HUES48 (cell line): Measurements from ENCODE around the gene BAHCC1.

Experiments
- H3K27ac ChIP-seq: one replicate; pipeline ENCODE4 v1.7.0; 2013; ENCODE audit warnings: low read depth, low read length, inconsistent platforms
- H3K27me3 ChIP-seq: 2 replicates; pipeline ENCODE4 v1.6.1; 2013; ENCODE audit warnings: mild to moderate bottlenecking, low read length; ENCODE audit not compliant: control insufficient read depth, insufficient read depth
- H3K36me3 ChIP-seq: 2 replicates; pipeline ENCODE4 v1.6.1; 2013; ENCODE audit warnings: low read length; ENCODE audit not compliant: control insufficient read depth, insufficient read depth
- H3K4me1 ChIP-seq: 2 replicates; pipeline ENCODE4 v1.6.1; 2013; ENCODE audit warnings: mild to moderate bottlenecking, low read length; ENCODE audit not compliant: control insufficient read depth, insufficient read depth
- H3K4me3 ChIP-seq: 2 replicates; pipeline ENCODE4 v1.5.1; 2013; ENCODE audit warnings: mild to moderate bottlenecking, low read depth, low read length
- H3K9ac ChIP-seq: 2 replicates; pipeline ENCODE4 v1.6.1; 2013; ENCODE audit warnings: mild to moderate bottlenecking, low read depth, low read length, moderate library complexity
- H3K9me3 ChIP-seq: 2 replicates; pipeline ENCODE4 v1.6.1; 2013; ENCODE audit warnings: low read length; ENCODE audit not compliant: control insufficient read depth, insufficient read depth

BAHCC1 gene

GRCh38 chr17:81471818-81472456, 76.7 kb downstream of the BAHCC1 start:
- Histone ChIP-seq H3K4me3 (no peak overlapping the region), H3K4me1 (no peaks in the 10 kb centered on the region), H3K9ac (no peak overlapping the region), H3K9me3 (no peaks in the 10 kb centered on the region), H3K36me3 (no peaks in the 10 kb centered on the region), H3K27ac (no peak overlapping the region), H3K27me3 (no peaks in the 10 kb centered on the region)

- Histone ChIP-seq H3K4me1 (no peaks in the 10 kb centered on the region), H3K9me3 (no peaks in the 10 kb centered on the region), H3K27me3 (no peaks in the 10 kb centered on the region; the same call in 1 of the 2 replicates), H3K4me3 (no peak overlapping the region), H3K9ac (no peak overlapping the region), H3K27ac (no peak overlapping the region), H3K36me3 (no peaks in the 10 kb centered on the region)
Observed at GRCh38 chr17:81473019-81473418, 77.8 kb downstream of the BAHCC1 start.

- H3K9ac ChIP-seq: no peak overlapping the region
- H3K36me3 ChIP-seq: no peaks in the 10 kb centered on the region
- H3K27ac ChIP-seq: no peak overlapping the region
- H3K9me3 ChIP-seq: no peaks in the 10 kb centered on the region
- no peak overlapping the region for H3K4me3 ChIP-seq
- no peaks in the 10 kb centered on the region for H3K4me1 ChIP-seq
- peaks cover under 1% of the 10 kb centered on the region; the same call in 1 of the 2 replicates for H3K27me3 ChIP-seq
Observed at GRCh38 chr17:81474958-81475357, 79.7 kb downstream of the BAHCC1 start.

- Histone ChIP-seq H3K4me1 (no peaks in the 10 kb centered on the region), H3K27ac (no peak overlapping the region), H3K9ac (no peak overlapping the region), H3K9me3 (no peaks in the 10 kb centered on the region), H3K27me3 (peaks cover 12% of the 10 kb centered on the region), H3K4me3 (no peak overlapping the region), H3K36me3 (no peaks in the 10 kb centered on the region)
Observed at GRCh38 chr17:81476097-81476496, 80.8 kb downstream of the BAHCC1 start.

GRCh38 chr17:81476635-81477034, 81.4 kb downstream of the BAHCC1 start:
- no peak overlapping the region for H3K4me3 ChIP-seq
- H3K27ac ChIP-seq: no peak overlapping the region
- peaks cover 14% of the 10 kb centered on the region for H3K27me3 ChIP-seq
- no peaks in the 10 kb centered on the region for H3K4me1 ChIP-seq
- no peaks in the 10 kb centered on the region for H3K9me3 ChIP-seq
- no peaks in the 10 kb centered on the region for H3K36me3 ChIP-seq
- H3K9ac ChIP-seq: no peak overlapping the region

- H3K27ac ChIP-seq: no peak overlapping the region
- no peaks in the 10 kb centered on the region for H3K9me3 ChIP-seq
- H3K27me3 ChIP-seq: peaks cover 19% of the 10 kb centered on the region
- H3K4me3 ChIP-seq: no peak overlapping the region
- H3K36me3 ChIP-seq: no peaks in the 10 kb centered on the region
- no peaks in the 10 kb centered on the region for H3K4me1 ChIP-seq
- H3K9ac ChIP-seq: no peak overlapping the region
Observed at GRCh38 chr17:81477173-81477572, 81.9 kb downstream of the BAHCC1 start.

- Histone ChIP-seq H3K27ac (no peak overlapping the region), H3K9ac (no peak overlapping the region), H3K9me3 (no peaks in the 10 kb centered on the region), H3K4me1 (no peaks in the 10 kb centered on the region), H3K4me3 (no peak overlapping the region), H3K27me3 (peaks cover 28% of the 10 kb centered on the region), H3K36me3 (no peaks in the 10 kb centered on the region)
Observed at GRCh38 chr17:81478119-81478518, 82.9 kb downstream of the BAHCC1 start.

GRCh38 chr17:81479175-81480071, 84.2 kb downstream of the BAHCC1 start:
- H3K9ac ChIP-seq: no peak overlapping the region
- no peaks in the 10 kb centered on the region for H3K4me1 ChIP-seq
- no peak overlapping the region for H3K27ac ChIP-seq
- no peaks in the 10 kb centered on the region for H3K9me3 ChIP-seq
- peaks cover 38% of the 10 kb centered on the region for H3K27me3 ChIP-seq
- no peaks in the 10 kb centered on the region for H3K36me3 ChIP-seq
- no peak overlapping the region for H3K4me3 ChIP-seq

GRCh38 chr17:81480140-81481072, 85.1 kb downstream of the BAHCC1 start:
- peaks cover 3% of the 10 kb centered on the region; the same call in 1 of the 2 replicates for H3K4me1 ChIP-seq
- H3K4me3 ChIP-seq: no peak overlapping the region
- no peak overlapping the region for H3K9ac ChIP-seq
- peaks cover 42% of the 10 kb centered on the region for H3K27me3 ChIP-seq
- no peak overlapping the region for H3K27ac ChIP-seq
- H3K36me3 ChIP-seq: no peaks in the 10 kb centered on the region
- no peaks in the 10 kb centered on the region for H3K9me3 ChIP-seq

- peaks cover 3% of the 10 kb centered on the region; the same call in 1 of the 2 replicates for H3K4me1 ChIP-seq
- no peaks in the 10 kb centered on the region for H3K9me3 ChIP-seq
- H3K36me3 ChIP-seq: no peaks in the 10 kb centered on the region
- no peak overlapping the region for H3K9ac ChIP-seq
- no peak overlapping the region for H3K27ac ChIP-seq
- H3K27me3 ChIP-seq: peaks cover 43% of the 10 kb centered on the region
- H3K4me3 ChIP-seq: peak overlapping the region; percentile 53; the same call in 1 of the 2 replicates
Observed at GRCh38 chr17:81481073-81481799, 86.0 kb downstream of the BAHCC1 start.
